ENCODE data around the gene KIF1B. TPM values are rescaled to one million over a fixed set of nuclear protein-coding genes. Genes with fewer than 3 reads are reported as not detected.

Gene KIF1B
- total RNA-seq, 1 donor from 2014 or later: 113 TPM

GRCh38 chr1:10316752-10317151 is 106.4 kb downstream of the KIF1B start:
- no peaks in the 10 kb centered on the region for H3K27me3 Mint-ChIP-seq (ENCODE audit: low read depth)
- no peaks in the 10 kb centered on the region for H3K9me3 Mint-ChIP-seq
- no peak overlapping the region for H3K27ac Mint-ChIP-seq (ENCODE audit: unreplicated experiment)
- H3K36me3 Mint-ChIP-seq (ENCODE audit: low read depth): peaks cover 8% of the 10 kb centered on the region
- no peak overlapping the region for H3K4me3 Mint-ChIP-seq
- DNase-seq (ENCODE audit: low read depth, low spot score): no peak
- H3K4me1 Mint-ChIP-seq: peaks cover 9% of the 10 kb centered on the region
- no peak for TF ChIP-seq CTCF (conservative IDR thresholded peaks at IDR 0.05)

- H3K9me3 Mint-ChIP-seq: no peaks in the 10 kb centered on the region
- no peak for TF ChIP-seq CTCF (conservative IDR thresholded peaks at IDR 0.05)
- peaks cover 9% of the 10 kb centered on the region for H3K4me1 Mint-ChIP-seq
- H3K27me3 Mint-ChIP-seq (ENCODE audit: low read depth): no peaks in the 10 kb centered on the region
- H3K4me3 Mint-ChIP-seq: no peak overlapping the region
- DNase-seq (ENCODE audit: low read depth, low spot score): no peak
- H3K27ac Mint-ChIP-seq (ENCODE audit: unreplicated experiment): no peak overlapping the region
- peaks cover 8% of the 10 kb centered on the region for H3K36me3 Mint-ChIP-seq (ENCODE audit: low read depth)
These were observed 109.4 kb downstream of the KIF1B start for GRCh38 chr1:10319750-10320149.

GRCh38 chr1:10320336-10320735 is 110.0 kb downstream of the KIF1B start:
- Mint-ChIP-seq H3K9me3 (no peaks in the 10 kb centered on the region), H3K4me3 (no peak overlapping the region), H3K27ac (ENCODE audit: unreplicated experiment) (no peak overlapping the region), H3K36me3 (ENCODE audit: low read depth) (peaks cover 8% of the 10 kb centered on the region), H3K27me3 (ENCODE audit: low read depth) (no peaks in the 10 kb centered on the region), H3K4me1 (peaks cover 9% of the 10 kb centered on the region)
- no peak for TF ChIP-seq CTCF (conservative IDR thresholded peaks at IDR 0.05)
- no peak for DNase-seq (ENCODE audit: low read depth, low spot score)

GRCh38 chr1:10322821-10323220 is 112.5 kb downstream of the KIF1B start:
- TF ChIP-seq CTCF (conservative IDR thresholded peaks at IDR 0.05): no peak
- Mint-ChIP-seq H3K27ac (ENCODE audit: unreplicated experiment) (no peak overlapping the region), H3K4me1 (peaks cover 9% of the 10 kb centered on the region)

GRCh38 chr1:10324627-10325026 is 114.3 kb downstream of the KIF1B start:
- DNase-seq (ENCODE audit: low read depth, low spot score): no peak
- Mint-ChIP-seq H3K4me3 (no peak overlapping the region), H3K27me3 (ENCODE audit: low read depth) (no peaks in the 10 kb centered on the region), H3K4me1 (peaks cover 4% of the 10 kb centered on the region), H3K9me3 (no peaks in the 10 kb centered on the region), H3K36me3 (ENCODE audit: low read depth) (peaks cover 19% of the 10 kb centered on the region), H3K27ac (ENCODE audit: unreplicated experiment) (no peak overlapping the region)
- TF ChIP-seq CTCF (conservative IDR thresholded peaks at IDR 0.05): no peak

More at GRCh38 chr1:10322821-10323220, 112.5 kb downstream of the KIF1B start:
- Mint-ChIP-seq H3K4me3 (no peak overlapping the region), H3K9me3 (no peaks in the 10 kb centered on the region), H3K27me3 (ENCODE audit: low read depth) (no peaks in the 10 kb centered on the region), H3K36me3 (ENCODE audit: low read depth) (peaks cover 19% of the 10 kb centered on the region)
- no peak for DNase-seq (ENCODE audit: low read depth, low spot score)

GRCh38 chr1:10325521-10325920 is 115.2 kb downstream of the KIF1B start:
- Mint-ChIP-seq H3K36me3 (ENCODE audit: low read depth) (peaks cover 19% of the 10 kb centered on the region), H3K9me3 (no peaks in the 10 kb centered on the region), H3K4me1 (no peaks in the 10 kb centered on the region), H3K27ac (ENCODE audit: unreplicated experiment) (no peak overlapping the region), H3K4me3 (no peak overlapping the region), H3K27me3 (ENCODE audit: low read depth) (no peaks in the 10 kb centered on the region)
- DNase-seq (ENCODE audit: low read depth, low spot score): no peak
- no peak for TF ChIP-seq CTCF (conservative IDR thresholded peaks at IDR 0.05)

All from neural crest cell (in vitro differentiated cells).